ENCODE data around the gene TGM6.

- TF ChIP-seq PATZ1 (CRISPR knock-in tag; IDR thresholded peaks at IDR 0.05; ENCODE audit: borderline replicate concordance) (no peak), TOX (CRISPR knock-in tag; IDR thresholded peaks at IDR 0.05; ENCODE audit: borderline replicate concordance) (no peak)
Observed at GRCh38 chr20:2365091-2365490, 15.6 kb upstream of the TGM6 start.

Data from SK-N-SH treated with all-trans-retinoic acid at 6 μM for 48 hours (cell line).